ENCODE results near the gene NUP210L.

- TF ChIP-seq CTCF (IDR thresholded peaks at IDR 0.05; ENCODE audit: low read depth, low read length, missing input control) (no peak), ATF3 (IDR thresholded peaks at IDR 0.05) (no peak), REST (IDR thresholded peaks at IDR 0.05) (no peak), SP1 (IDR thresholded peaks at IDR 0.05) (no peak), MAX (IDR thresholded peaks at IDR 0.05) (no peak), ZBTB33 (IDR thresholded peaks at IDR 0.05) (no peak), GABPA (IDR thresholded peaks at IDR 0.05 in 1 of 2, conservative IDR thresholded peaks at IDR 0.05 in 1 of 2) (no peak), TAF1 (conservative IDR thresholded peaks at IDR 0.05) (no peak), RAD21 (IDR thresholded peaks at IDR 0.05) (no peak), FOXA1 (IDR thresholded peaks at IDR 0.05) (no peak)
Measured at GRCh38 chr1:154133256-154133655, 21.6 kb downstream of the NUP210L start.

Data from liver (tissue), 3 donors.